Measurements from ENCODE around the gene STRBP. TPM values are rescaled to one million over a fixed set of nuclear protein-coding genes. Genes with fewer than 3 reads are reported as not detected.
"Not testable (repeated sequence)": the region's sequence is repeated elsewhere in the genome, so short reads cannot be mapped to it uniquely, and the experiment has no call there.

The STRBP gene
- total RNA-seq, 4 donors from 2014 or later, result 20.8 to 49.9 (median 37.4) TPM

- Histone ChIP-seq H3K4me1 (no peaks in the 10 kb centered on the region), H3K27ac (no peak overlapping the region), H3K4me3 (no peak overlapping the region), H3K27me3 (no peaks in the 10 kb centered on the region), H3K36me3 (no peaks in the 10 kb centered on the region), H3K9me3 (no peaks in the 10 kb centered on the region)
- no peak for TF ChIP-seq CTCF (IDR thresholded peaks at IDR 0.05)
- no peak for DNase-seq
These were observed 59.7 kb downstream of the STRBP start for GRCh38 chr9:123208626-123209174.

GRCh38 chr9:123206065-123206464 lies 62.3 kb downstream of the STRBP start:
- H3K27ac ChIP-seq, result no peak overlapping the region
- DNase-seq, result no peak
- TF ChIP-seq CTCF (IDR thresholded peaks at IDR 0.05) (no peak), POLR2A (IDR thresholded peaks at IDR 0.05) (no peak)
- no peaks in the 10 kb centered on the region for H3K27me3 ChIP-seq
- no peaks in the 10 kb centered on the region for H3K36me3 ChIP-seq
- H3K4me1 ChIP-seq, result no peaks in the 10 kb centered on the region
- H3K9me3 ChIP-seq, result no peaks in the 10 kb centered on the region
- H3K4me3 ChIP-seq, result no peak overlapping the region

GRCh38 chr9:123201083-123201482 lies 67.3 kb downstream of the STRBP start:
- TF ChIP-seq POLR2A (IDR thresholded peaks at IDR 0.05) (no peak), CTCF (IDR thresholded peaks at IDR 0.05) (no peak)
- DNase-seq, result no peak
- Histone ChIP-seq H3K36me3 (no peaks in the 10 kb centered on the region), H3K9me3 (no peaks in the 10 kb centered on the region), H3K27me3 (no peaks in the 10 kb centered on the region), H3K27ac (no peak overlapping the region), H3K4me1 (no peaks in the 10 kb centered on the region), H3K4me3 (no peak overlapping the region)

- not testable (repeated sequence) for DNase-seq, H3K27ac ChIP-seq, H3K27me3 ChIP-seq
These were observed 67.9 kb downstream of the STRBP start for GRCh38 chr9:123200469-123200868.

GRCh38 chr9:123196124-123196523 lies 72.3 kb downstream of the STRBP start:
- Histone ChIP-seq H3K9me3 (no peaks in the 10 kb centered on the region), H3K4me3 (no peak overlapping the region), H3K4me1 (no peaks in the 10 kb centered on the region), H3K36me3 (no peaks in the 10 kb centered on the region), H3K27me3 (no peaks in the 10 kb centered on the region), H3K27ac (no peak overlapping the region)
- TF ChIP-seq POLR2A (IDR thresholded peaks at IDR 0.05) (no peak), CTCF (IDR thresholded peaks at IDR 0.05) (no peak)
- no peak for DNase-seq

More at GRCh38 chr9:123200469-123200868, 67.9 kb downstream of the STRBP start:
- H3K4me1 ChIP-seq, H3K4me3 ChIP-seq, H3K36me3 ChIP-seq, H3K9me3 ChIP-seq: not testable (repeated sequence)

- no peaks in the 10 kb centered on the region for H3K9me3 ChIP-seq
- H3K4me1 ChIP-seq, result no peaks in the 10 kb centered on the region
- TF ChIP-seq POLR2A (IDR thresholded peaks at IDR 0.05) (no peak), CTCF (IDR thresholded peaks at IDR 0.05) (no peak)
- no peak overlapping the region for H3K4me3 ChIP-seq
- DNase-seq, result no peak
- no peaks in the 10 kb centered on the region for H3K27me3 ChIP-seq
- no peaks in the 10 kb centered on the region for H3K36me3 ChIP-seq
- H3K27ac ChIP-seq, result no peak overlapping the region
These were observed 74.4 kb downstream of the STRBP start for GRCh38 chr9:123194023-123194422.
